ENCODE measurements around the gene GRIK3. TPM values are rescaled to one million over a fixed set of nuclear protein-coding genes. Genes with fewer than 3 reads are reported as not detected.

Gene GRIK3
- polyA plus RNA-seq, 2 of the 4 experiments (the other 2 are of a cell fraction) = not detected

GRCh38 chr1:37038227-37039093 is 4.1 kb upstream of the GRIK3 start:
- H3K9me3 ChIP-seq = no peaks in the 10 kb centered on the region
- no peak overlapping the region for H3K27ac ChIP-seq
- DNase-seq (ENCODE audit: low read depth in 1 of 2, low spot score in 1 of 2) (peak; percentile 7 to 48), ATAC-seq (peak; percentile 68 to 86), FAIRE-seq (no peak)
- H3K4me1 ChIP-seq = no peaks in the 10 kb centered on the region
- POLR2A ChIA-PET = no interaction called here
- CTCF ChIA-PET = interaction anchor here (0.6 to 2.0 kb wide), 4 partner anchors 210 to 522 kb away, joined by 3 to 10 read pairs (median 4); no protein-coding TSS in a partner anchor
- no peak overlapping the region for H3K4me3 ChIP-seq
- H3K4me2 ChIP-seq = no peak overlapping the region
- 22% methylated on average over 7 of the region's 16 CpGs for WGBS (ENCODE audit: missing lambda C conversion rate)
- TF ChIP-seq RAD21 (conservative IDR thresholded peaks at IDR 0.05 in 1 of 2, IDR thresholded peaks at IDR 0.05 in 1 of 2) (peak; percentile 44 to 63; a peak in 4 of 5 replicates), ESRRA (IDR thresholded peaks at IDR 0.05; ENCODE audit: borderline replicate concordance, low read length) (no peak), SMC3 (IDR thresholded peaks at IDR 0.05) (peak; percentile 43; the same call in 2 of the 3 replicates)

DNA sequence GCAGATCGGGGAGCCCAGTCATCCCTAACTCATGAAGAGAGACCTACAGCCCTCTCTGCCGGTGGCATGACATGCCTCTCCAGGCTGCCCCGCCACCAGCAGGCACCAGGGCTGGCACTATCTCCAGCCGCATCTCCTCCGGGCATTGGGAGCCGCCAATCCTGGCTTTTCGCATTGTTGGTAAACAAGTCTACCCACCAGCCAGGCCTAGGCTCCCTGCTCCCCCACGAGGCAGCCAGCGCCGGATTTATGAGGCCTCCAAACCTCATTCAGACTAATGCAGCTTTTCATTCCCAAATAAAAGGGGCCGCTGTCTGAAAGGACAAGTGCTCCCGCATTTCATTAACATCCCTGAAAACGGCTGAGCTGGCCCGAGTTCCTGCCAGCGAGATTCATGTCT is 3.4 kb upstream of the GRIK3 start:
- CTCF ChIA-PET = interaction anchor here (0.6 to 2.0 kb wide), 5 partner anchors 210 to 521 kb away, joined by 3 to 10 read pairs (median 3); no protein-coding TSS in a partner anchor
- WGBS (ENCODE audit: missing lambda C conversion rate) = 62% methylated on average over 6 of the region's 15 CpGs

DNA sequence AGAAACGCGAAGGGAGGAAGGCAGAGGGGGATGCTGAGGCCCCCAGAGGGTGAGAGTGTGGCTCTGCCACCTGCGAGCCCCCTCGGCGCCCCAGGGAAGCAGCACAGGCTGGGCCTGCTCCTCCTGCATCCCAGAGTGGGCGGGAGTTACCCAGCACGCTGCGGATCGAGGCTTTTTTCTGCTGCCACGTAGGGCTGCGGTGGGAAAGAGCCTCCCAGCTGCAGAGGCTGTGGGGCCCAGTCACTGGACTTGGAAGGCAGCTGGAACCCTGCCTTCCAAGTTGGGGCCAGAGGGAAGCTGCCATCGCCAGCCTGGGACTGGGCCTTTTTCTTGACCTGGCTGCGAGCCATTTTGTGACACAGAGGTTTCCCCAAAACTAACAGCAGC is 2.3 kb upstream of the GRIK3 start:
- H3K4me3 ChIP-seq = no peak overlapping the region
- ChIA-PET POLR2A (no interaction called here), CTCF (interaction anchor here (1.9 kb wide), 1 partner anchor 460 kb away, joined by 10 read pairs; no protein-coding TSS in a partner anchor)
- no peak overlapping the region for H3K27ac ChIP-seq
- H3K4me1 ChIP-seq = no peaks in the 10 kb centered on the region
- no peak overlapping the region for H3K4me2 ChIP-seq
- H3K9me3 ChIP-seq = no peaks in the 10 kb centered on the region
- WGBS (ENCODE audit: missing lambda C conversion rate) = 61% methylated on average over 11 of the region's 13 CpGs
- FAIRE-seq (no peak), DNase-seq (ENCODE audit: low read depth in 1 of 2, low spot score in 1 of 2) (no peak), ATAC-seq (no peak)
- TF ChIP-seq ZFP36 (IDR thresholded peaks at IDR 0.05; ENCODE audit: borderline replicate concordance, partially characterized antibody) (no peak), MYC (IDR thresholded peaks at IDR 0.05; ENCODE audit: borderline replicate concordance, low read length) (no peak), CBX8 (IDR thresholded peaks at IDR 0.05) (no peak), NPAS2 (CRISPR knock-in tag; IDR thresholded peaks at IDR 0.05; ENCODE audit: borderline replicate concordance) (no peak), NFE2L2 (conservative IDR thresholded peaks at IDR 0.05; ENCODE audit: low read length) (no peak), GATA3 (IDR thresholded peaks at IDR 0.05; ENCODE audit: borderline replicate concordance) (no peak), HOXB13 (CRISPR knock-in tag; IDR thresholded peaks at IDR 0.05; ENCODE audit: low read depth) (no peak), KDM5A (IDR thresholded peaks at IDR 0.05) (no peak), JUNB (IDR thresholded peaks at IDR 0.05) (no peak)
- TF ChIP-seq, protein P1, sequence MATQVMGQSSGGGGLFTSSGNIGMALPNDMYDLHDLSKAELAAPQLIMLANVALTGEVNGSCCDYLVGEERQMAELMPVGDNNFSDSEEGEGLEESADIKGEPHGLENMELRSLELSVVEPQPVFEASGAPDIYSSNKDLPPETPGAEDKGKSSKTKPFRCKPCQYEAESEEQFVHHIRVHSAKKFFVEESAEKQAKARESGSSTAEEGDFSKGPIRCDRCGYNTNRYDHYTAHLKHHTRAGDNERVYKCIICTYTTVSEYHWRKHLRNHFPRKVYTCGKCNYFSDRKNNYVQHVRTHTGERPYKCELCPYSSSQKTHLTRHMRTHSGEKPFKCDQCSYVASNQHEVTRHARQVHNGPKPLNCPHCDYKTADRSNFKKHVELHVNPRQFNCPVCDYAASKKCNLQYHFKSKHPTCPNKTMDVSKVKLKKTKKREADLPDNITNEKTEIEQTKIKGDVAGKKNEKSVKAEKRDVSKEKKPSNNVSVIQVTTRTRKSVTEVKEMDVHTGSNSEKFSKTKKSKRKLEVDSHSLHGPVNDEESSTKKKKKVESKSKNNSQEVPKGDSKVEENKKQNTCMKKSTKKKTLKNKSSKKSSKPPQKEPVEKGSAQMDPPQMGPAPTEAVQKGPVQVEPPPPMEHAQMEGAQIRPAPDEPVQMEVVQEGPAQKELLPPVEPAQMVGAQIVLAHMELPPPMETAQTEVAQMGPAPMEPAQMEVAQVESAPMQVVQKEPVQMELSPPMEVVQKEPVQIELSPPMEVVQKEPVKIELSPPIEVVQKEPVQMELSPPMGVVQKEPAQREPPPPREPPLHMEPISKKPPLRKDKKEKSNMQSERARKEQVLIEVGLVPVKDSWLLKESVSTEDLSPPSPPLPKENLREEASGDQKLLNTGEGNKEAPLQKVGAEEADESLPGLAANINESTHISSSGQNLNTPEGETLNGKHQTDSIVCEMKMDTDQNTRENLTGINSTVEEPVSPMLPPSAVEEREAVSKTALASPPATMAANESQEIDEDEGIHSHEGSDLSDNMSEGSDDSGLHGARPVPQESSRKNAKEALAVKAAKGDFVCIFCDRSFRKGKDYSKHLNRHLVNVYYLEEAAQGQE (IDR thresholded peaks at IDR 0.05) = no peak

More for the DNA sequence above, 3.4 kb upstream of the GRIK3 start:
- Histone ChIP-seq H3K4me3 (no peak overlapping the region), H3K4me1 (no peaks in the 10 kb centered on the region), H3K4me2 (no peak overlapping the region), H3K27ac (no peak overlapping the region), H3K9me3 (no peaks in the 10 kb centered on the region)
- TF ChIP-seq MAZ (IDR thresholded peaks at IDR 0.05; ENCODE audit: borderline replicate concordance, low read depth, low read length) = no peak
- no peak for TF ChIP-seq ZSCAN20 (CRISPR knock-in tag; IDR thresholded peaks at IDR 0.05)
- TF ChIP-seq FOSB (CRISPR knock-in tag; IDR thresholded peaks at IDR 0.05) = no peak
- TF ChIP-seq, protein P2, sequence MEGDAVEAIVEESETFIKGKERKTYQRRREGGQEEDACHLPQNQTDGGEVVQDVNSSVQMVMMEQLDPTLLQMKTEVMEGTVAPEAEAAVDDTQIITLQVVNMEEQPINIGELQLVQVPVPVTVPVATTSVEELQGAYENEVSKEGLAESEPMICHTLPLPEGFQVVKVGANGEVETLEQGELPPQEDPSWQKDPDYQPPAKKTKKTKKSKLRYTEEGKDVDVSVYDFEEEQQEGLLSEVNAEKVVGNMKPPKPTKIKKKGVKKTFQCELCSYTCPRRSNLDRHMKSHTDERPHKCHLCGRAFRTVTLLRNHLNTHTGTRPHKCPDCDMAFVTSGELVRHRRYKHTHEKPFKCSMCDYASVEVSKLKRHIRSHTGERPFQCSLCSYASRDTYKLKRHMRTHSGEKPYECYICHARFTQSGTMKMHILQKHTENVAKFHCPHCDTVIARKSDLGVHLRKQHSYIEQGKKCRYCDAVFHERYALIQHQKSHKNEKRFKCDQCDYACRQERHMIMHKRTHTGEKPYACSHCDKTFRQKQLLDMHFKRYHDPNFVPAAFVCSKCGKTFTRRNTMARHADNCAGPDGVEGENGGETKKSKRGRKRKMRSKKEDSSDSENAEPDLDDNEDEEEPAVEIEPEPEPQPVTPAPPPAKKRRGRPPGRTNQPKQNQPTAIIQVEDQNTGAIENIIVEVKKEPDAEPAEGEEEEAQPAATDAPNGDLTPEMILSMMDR (IDR thresholded peaks at IDR 0.05) = no peak
- TF ChIP-seq NR3C1 (IDR thresholded peaks at IDR 0.05) = no peak
- no peak for TF ChIP-seq JUNB (IDR thresholded peaks at IDR 0.05)
- no peak for TF ChIP-seq RARB (CRISPR knock-in tag; IDR thresholded peaks at IDR 0.05)
- no peak for TF ChIP-seq GATA3 (IDR thresholded peaks at IDR 0.05; ENCODE audit: borderline replicate concordance)
- TF ChIP-seq, protein P1 (IDR thresholded peaks at IDR 0.05) = no peak
- no peak for TF ChIP-seq KDM1A (IDR thresholded peaks at IDR 0.05; ENCODE audit: low read depth)
- TF ChIP-seq JUN (IDR thresholded peaks at IDR 0.05) = no peak
- no peak for TF ChIP-seq NPAS2 (CRISPR knock-in tag; IDR thresholded peaks at IDR 0.05; ENCODE audit: borderline replicate concordance)
- TF ChIP-seq CBX8 (IDR thresholded peaks at IDR 0.05) = no peak
- TF ChIP-seq TP53 (CRISPR knock-in tag; IDR thresholded peaks at IDR 0.05) = no peak
- no peak for TF ChIP-seq ZC3H11A (IDR thresholded peaks at IDR 0.05)
- TF ChIP-seq HOXB13 (CRISPR knock-in tag; IDR thresholded peaks at IDR 0.05; ENCODE audit: low read depth) = no peak
- TF ChIP-seq SMC3 (IDR thresholded peaks at IDR 0.05) = no peak
- TF ChIP-seq NFE2L2 (conservative IDR thresholded peaks at IDR 0.05; ENCODE audit: low read length) = no peak
- POLR2A ChIA-PET = no interaction called here
- no peak for FAIRE-seq
- no peak for ATAC-seq
- no peak for DNase-seq (ENCODE audit: low read depth in 1 of 2, low spot score in 1 of 2)
